B cell (primary cell): Measurements from ENCODE around the gene STIM1. TPM values are rescaled to one million over a fixed set of nuclear protein-coding genes. Genes with fewer than 3 reads are reported as not detected.

Experiments used
- ATAC-seq: fragments of 200-7000 bp; cut with Tn5 transposase; one replicate; pipeline ENCODE4 v1.10.0; 2021; ENCODE audit warnings: low read depth, mild to moderate bottlenecking, moderate number of reproducible peaks, moderate library complexity
- CTCF ChIA-PET: fragments of 350-600 bp; sonication (Branson Sonifier 250); formaldehyde crosslinking; loops from one replicate; lab custom pipeline; 2021; ENCODE audit warnings: antibody characterized with exemption, inconsistent platforms; lab: Charles Lee
- POLR2A ChIA-PET: fragments of 350-600 bp; sonication (Branson Sonifier 250); formaldehyde crosslinking; loops from one replicate; lab custom pipeline; 2021; ENCODE audit warnings: antibody characterized with exemption; lab: Charles Lee
- DNase-seq: peaks from one replicate; pipeline ENCODE4 v3.0.0; 2013
- H2AFZ ChIP-seq: 2 replicates; pipeline ENCODE4 v1.6.1; 2012; ENCODE audit warnings: mild to moderate bottlenecking, low read depth, low read length; ENCODE audit not compliant: insufficient read depth, poor library complexity, severe bottlenecking
- H3K27ac ChIP-seq, 2 donors: 1 replicate in 1 of 2; 2 replicates in 1 of 2; pipeline ENCODE4 v1.5.1; 2012 to 2013; ENCODE audit warnings: low read length in 2 of 2, mild to moderate bottlenecking in 2 of 2, moderate library complexity in 1 of 2
- H3K27me3 ChIP-seq, 4 experiments: fragments of 200-600 bp in 1 of 4; sonication (generic) in 1 of 4; replicated peaks in 1 of 4; 1 replicate in 2 of 4; 2 replicates in 2 of 4; pipeline versions ENCODE4 v1.6.1 to v1.7.0; 2013 to 2016; ENCODE audit warnings: low read length in 3 of 4, mild to moderate bottlenecking in 2 of 4, mixed read lengths in 1 of 4, moderate library complexity in 1 of 4; ENCODE audit not compliant: insufficient read depth in 4 of 4, control insufficient read depth in 3 of 4; ENCODE audit errors: control extremely low read depth in 1 of 4
- H3K36me3 ChIP-seq, 2 experiments: replicated peaks in 1 of 2; 1 replicate in 1 of 2; 2 replicates in 1 of 2; pipeline versions ENCODE4 v1.6.1 to v1.7.1; 2013; ENCODE audit warnings: low read length in 1 of 2; ENCODE audit not compliant: insufficient read depth in 2 of 2, control insufficient read depth in 1 of 2; ENCODE audit errors: control extremely low read depth in 1 of 2, extremely low read depth in 1 of 2
- H3K4me1 ChIP-seq, 2 donors: fragments of 200-600 bp in 1 of 2; sonication (generic) in 1 of 2; 1 replicate in 1 of 2; 2 replicates in 1 of 2; pipeline versions ENCODE4 v1.5.1 to v1.6.1; 2013 to 2017; ENCODE audit warnings: low read length in 2 of 2; ENCODE audit not compliant: control insufficient read depth in 2 of 2, insufficient read depth in 2 of 2
- H3K4me2 ChIP-seq: replicated peaks from 2 replicates; pipeline ENCODE3; 2012; ENCODE audit warnings: mild to moderate bottlenecking, low read depth, low read length; ENCODE audit not compliant: poor library complexity, severe bottlenecking
- H3K4me3 ChIP-seq, 5 experiments: fragments of 200-600 bp in 1 of 5; sonication (generic) in 1 of 5; 1 replicate in 3 of 5; 2 replicates in 2 of 5; pipeline versions ENCODE4 v1.5.1 to v1.7.0; 2011 to 2016; ENCODE audit warnings: low read length in 4 of 5, mild to moderate bottlenecking in 4 of 5, low read depth in 2 of 5, control low read depth in 1 of 5, moderate library complexity in 1 of 5; ENCODE audit not compliant: insufficient read depth in 1 of 5; ENCODE audit errors: control extremely low read depth in 1 of 5, extremely low read depth in 1 of 5
- H3K79me2 ChIP-seq: fragments of 200-600 bp; sonication (generic); one replicate; pipeline ENCODE4 v1.6.0; 2016; ENCODE audit warnings: low read length; ENCODE audit not compliant: control insufficient read depth, insufficient read depth
- H3K9ac ChIP-seq: fragments of 200-600 bp; sonication (generic); 2 replicates; pipeline ENCODE4 v1.6.1; 2017; ENCODE audit warnings: mild to moderate bottlenecking, low read length, moderate library complexity
- H3K9me3 ChIP-seq, 3 donors: one replicate each; pipeline versions ENCODE4 v1.6.1 to v1.7.1; 2013; ENCODE audit warnings: low read length in 2 of 3; ENCODE audit not compliant: control insufficient read depth in 2 of 3, insufficient read depth in 1 of 3; ENCODE audit errors: control extremely low read depth in 1 of 3
- H4K20me1 ChIP-seq: 2 replicates; pipeline ENCODE4 v1.6.0; 2012; ENCODE audit warnings: mild to moderate bottlenecking, low read length; ENCODE audit not compliant: insufficient read depth, control insufficient read depth, poor library complexity, severe bottlenecking
- H3K27ac Mint-ChIP-seq: one replicate; pipeline ENCODE4 v1.8.0; 2021; ENCODE audit warnings: mixed read lengths
- H3K27me3 Mint-ChIP-seq: one replicate; pipeline ENCODE4 v1.8.0; 2021; ENCODE audit warnings: mixed read lengths
- H3K4me1 Mint-ChIP-seq: one replicate; pipeline ENCODE4 v1.8.0; 2021; ENCODE audit warnings: mixed read lengths
- H3K4me3 Mint-ChIP-seq: one replicate; pipeline ENCODE4 v1.8.0; 2021; ENCODE audit warnings: mixed read lengths
- H3K9me3 Mint-ChIP-seq: one replicate; pipeline ENCODE4 v1.8.0; 2022; ENCODE audit warnings: mixed read lengths; ENCODE audit not compliant: insufficient read depth
- EZH2 ChIP-seq: IDR thresholded peaks from 2 replicates; pipeline ENCODE4 v1.6.1; 2012; ENCODE audit warnings: borderline replicate concordance, low read depth, mild to moderate bottlenecking, moderate library complexity, low read length; ENCODE audit not compliant: insufficient read depth, poor library complexity, severe bottlenecking
- WGBS: methylation state at CpG from one replicate; pipeline ENCODE4 v1.1.5; 2013; ENCODE audit warnings: missing lambda C conversion rate; ENCODE audit not compliant: insufficient coverage; 5-methylcytosine and 5-hydroxymethylcytosine counted together
- intact Hi-C: fragments of 100-400 bp; cut with micrococcal nuclease; formaldehyde crosslinking; loops from one replicate; pipeline ENCODE4 v1.10.0; 2022
- polyA plus RNA-seq: library from polyadenylated mRNA; depleted of rRNA; stranded (reverse); fragments of >200 nt; gene quantifications from 2 replicates; pipeline ENCODE4 v1.2.3, GENCODE V29; 2012
- total RNA-seq, 2 donors: library from RNA; stranded (reverse); fragments of 120-200 nt in 1 of 2; gene quantifications; 1 replicate in 1 of 2; 2 replicates in 1 of 2; pipeline versions ENCODE4 v1.2.3 to v1.2.4, GENCODE V29; 2013 to 2022
- TF ChIP-seq, protein P1 (sequence below): fragments of 200-600 bp; IDR thresholded peaks from one replicate; pipeline ENCODE4 v1.8.0; 2022; ENCODE audit warnings: antibody characterized with exemption, mild to moderate bottlenecking

STIM1 gene
- total and polyA plus RNA-seq, 2 donors (not counting 1 experiment from before 2014, with no cell fraction given) = 59.4 to 76.7 TPM

DNA sequence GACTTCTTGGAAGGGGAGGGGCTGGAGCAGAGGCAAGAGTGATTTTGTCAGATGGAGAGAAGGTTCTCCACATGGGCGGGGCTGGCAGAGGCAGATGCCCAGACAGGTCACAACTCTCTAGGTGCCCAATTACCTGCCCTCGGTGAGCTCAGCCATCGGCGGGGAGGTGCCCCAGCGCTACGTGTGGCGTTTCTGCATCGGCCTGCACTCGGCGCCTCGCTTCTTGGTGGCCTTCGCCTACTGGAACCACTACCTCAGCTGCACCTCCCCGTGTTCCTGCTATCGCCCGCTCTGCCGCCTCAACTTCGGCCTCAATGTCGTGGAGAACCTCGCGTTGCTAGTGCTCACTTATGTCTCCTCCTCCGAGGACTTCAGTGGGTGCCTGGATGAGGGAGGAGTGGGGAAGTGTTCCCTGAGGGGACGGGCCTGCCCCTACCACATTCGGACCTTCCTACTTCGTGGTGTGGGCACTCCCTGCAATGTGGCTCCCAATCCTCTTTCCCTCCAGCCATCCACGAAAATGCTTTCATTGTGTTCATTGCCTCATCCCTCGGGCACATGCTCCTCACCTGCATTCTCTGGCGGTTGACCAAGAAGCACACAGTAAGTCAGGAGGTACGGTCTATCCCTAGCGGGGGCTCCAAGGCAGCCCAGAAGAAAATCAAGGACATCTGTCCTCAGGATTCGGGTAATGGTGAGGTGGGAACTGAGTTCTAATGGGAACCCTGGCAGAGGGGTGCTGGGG is 31.5 kb upstream of the STIM1 start:
- ChIA-PET POLR2A (interaction anchor here (2.8 kb wide), 1 partner anchor 17 kb away, joined by 12 read pairs; the partner anchor contains the start of gene RHOG), CTCF (interaction anchor here (0.8 to 6.5 kb wide), 13 partner anchors 9 to 249 kb away, joined by 3 to 33 read pairs (median 7); partner anchors contain the start of genes PGAP2, RHOG and STIM1)
- H3K4me3 ChIP-seq = no peak overlapping the region
- no peak for DNase-seq
- peak overlapping the region; percentile 69 for H3K27ac Mint-ChIP-seq
- TF ChIP-seq, protein P1, sequence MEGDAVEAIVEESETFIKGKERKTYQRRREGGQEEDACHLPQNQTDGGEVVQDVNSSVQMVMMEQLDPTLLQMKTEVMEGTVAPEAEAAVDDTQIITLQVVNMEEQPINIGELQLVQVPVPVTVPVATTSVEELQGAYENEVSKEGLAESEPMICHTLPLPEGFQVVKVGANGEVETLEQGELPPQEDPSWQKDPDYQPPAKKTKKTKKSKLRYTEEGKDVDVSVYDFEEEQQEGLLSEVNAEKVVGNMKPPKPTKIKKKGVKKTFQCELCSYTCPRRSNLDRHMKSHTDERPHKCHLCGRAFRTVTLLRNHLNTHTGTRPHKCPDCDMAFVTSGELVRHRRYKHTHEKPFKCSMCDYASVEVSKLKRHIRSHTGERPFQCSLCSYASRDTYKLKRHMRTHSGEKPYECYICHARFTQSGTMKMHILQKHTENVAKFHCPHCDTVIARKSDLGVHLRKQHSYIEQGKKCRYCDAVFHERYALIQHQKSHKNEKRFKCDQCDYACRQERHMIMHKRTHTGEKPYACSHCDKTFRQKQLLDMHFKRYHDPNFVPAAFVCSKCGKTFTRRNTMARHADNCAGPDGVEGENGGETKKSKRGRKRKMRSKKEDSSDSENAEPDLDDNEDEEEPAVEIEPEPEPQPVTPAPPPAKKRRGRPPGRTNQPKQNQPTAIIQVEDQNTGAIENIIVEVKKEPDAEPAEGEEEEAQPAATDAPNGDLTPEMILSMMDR = no peak
- no peak for TF ChIP-seq EZH2
- no peak overlapping the region for H2AFZ ChIP-seq
- H3K9ac ChIP-seq = no peak overlapping the region
- no peaks in the 10 kb centered on the region for H3K9me3 Mint-ChIP-seq
- H3K4me1 ChIP-seq = peaks cover 13 to 15% of the 10 kb centered on the region in 2 donors
- 95% methylated on average over 22 of the region's 30 CpGs for WGBS
- no peaks in the 10 kb centered on the region for H3K9me3 ChIP-seq
- no peaks in the 10 kb centered on the region for H3K27me3 Mint-ChIP-seq
- peaks cover 16% of the 10 kb centered on the region for H3K79me2 ChIP-seq
- H3K27ac ChIP-seq = no peak overlapping the region
- ATAC-seq = no peak
- intact Hi-C loops = loop anchor here (1.0 kb wide), 2 partner anchors 17 to 248 kb away; no protein-coding TSS in a partner anchor
- peaks cover 18% of the 10 kb centered on the region for H4K20me1 ChIP-seq
- H3K4me1 Mint-ChIP-seq = peaks cover 26% of the 10 kb centered on the region
- H3K4me2 ChIP-seq = no peak overlapping the region
- H3K36me3 ChIP-seq = peaks cover 0 to 30% of the 10 kb centered on the region in 2 experiments
- H3K27me3 ChIP-seq = no peaks in the 10 kb centered on the region
- H3K4me3 Mint-ChIP-seq = no peak overlapping the region
